VCaP (cell line): Measurements from ENCODE around the gene CNPY2.
A peak's percentile ranks its signal among the peaks of the same experiment; 100 is the strongest.

Experiments used
- H3K27ac ChIP-seq: fragments of 450-650 bp; 2 replicates; pipeline ENCODE4 v1.5.1; 2017
- TF ChIP-seq, protein P1 (sequence below): fragments of 450-650 bp; conservative IDR thresholded peaks from 2 replicates; pipeline ENCODE4 v1.5.1; 2017; ENCODE audit warnings: mild to moderate bottlenecking, moderate library complexity

CNPY2 gene

DNA sequence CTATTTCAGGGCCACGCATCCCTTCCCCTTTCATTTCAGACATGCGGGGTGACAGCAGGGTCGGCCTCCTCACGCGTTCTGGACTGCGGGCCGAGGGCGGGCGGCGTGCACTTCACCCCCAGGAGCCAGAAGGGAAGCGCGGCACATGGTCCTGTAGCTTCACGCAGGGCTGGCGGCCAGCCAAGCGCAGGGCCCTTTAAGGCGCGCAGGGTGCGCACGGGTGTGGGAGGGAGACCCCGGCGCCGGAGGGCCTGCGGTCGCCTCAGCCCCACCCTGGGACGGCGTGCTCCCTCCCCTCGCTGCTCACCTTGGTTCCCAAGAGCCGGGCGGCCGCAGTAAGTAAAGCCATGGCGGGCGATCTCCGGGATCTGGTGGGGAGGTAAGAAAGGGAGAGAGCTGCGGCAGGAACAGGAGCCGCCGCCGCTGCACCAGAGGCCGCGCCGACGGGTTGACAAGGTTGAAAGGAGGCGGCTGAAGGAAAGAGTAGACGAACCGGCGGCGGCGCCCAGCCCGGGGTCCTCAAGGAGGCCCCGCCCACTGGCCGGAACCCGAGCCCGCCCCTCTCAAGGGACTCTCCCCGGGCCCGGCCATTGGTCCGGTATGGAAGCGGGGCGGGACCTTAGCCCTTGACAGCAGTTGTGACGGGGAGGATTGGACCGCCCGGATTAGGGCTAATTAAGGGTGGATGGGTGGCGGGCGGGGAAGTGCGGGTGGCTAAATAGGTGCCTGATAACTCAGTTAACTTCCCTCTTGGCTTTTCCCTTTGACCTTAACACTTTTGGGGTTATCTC is 15.7 kb downstream of the CNPY2 start, which contains the start of gene CS:
Gene CS (minus strand): TSS at position 478 of the 791 bp plus-strand sequence. CDS start 129 bp downstream, at position 349.
- H3K27ac ChIP-seq = peak within 1 kb of the TSS; percentile 97
- TF ChIP-seq, protein P1, sequence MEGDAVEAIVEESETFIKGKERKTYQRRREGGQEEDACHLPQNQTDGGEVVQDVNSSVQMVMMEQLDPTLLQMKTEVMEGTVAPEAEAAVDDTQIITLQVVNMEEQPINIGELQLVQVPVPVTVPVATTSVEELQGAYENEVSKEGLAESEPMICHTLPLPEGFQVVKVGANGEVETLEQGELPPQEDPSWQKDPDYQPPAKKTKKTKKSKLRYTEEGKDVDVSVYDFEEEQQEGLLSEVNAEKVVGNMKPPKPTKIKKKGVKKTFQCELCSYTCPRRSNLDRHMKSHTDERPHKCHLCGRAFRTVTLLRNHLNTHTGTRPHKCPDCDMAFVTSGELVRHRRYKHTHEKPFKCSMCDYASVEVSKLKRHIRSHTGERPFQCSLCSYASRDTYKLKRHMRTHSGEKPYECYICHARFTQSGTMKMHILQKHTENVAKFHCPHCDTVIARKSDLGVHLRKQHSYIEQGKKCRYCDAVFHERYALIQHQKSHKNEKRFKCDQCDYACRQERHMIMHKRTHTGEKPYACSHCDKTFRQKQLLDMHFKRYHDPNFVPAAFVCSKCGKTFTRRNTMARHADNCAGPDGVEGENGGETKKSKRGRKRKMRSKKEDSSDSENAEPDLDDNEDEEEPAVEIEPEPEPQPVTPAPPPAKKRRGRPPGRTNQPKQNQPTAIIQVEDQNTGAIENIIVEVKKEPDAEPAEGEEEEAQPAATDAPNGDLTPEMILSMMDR = no peak

DNA sequence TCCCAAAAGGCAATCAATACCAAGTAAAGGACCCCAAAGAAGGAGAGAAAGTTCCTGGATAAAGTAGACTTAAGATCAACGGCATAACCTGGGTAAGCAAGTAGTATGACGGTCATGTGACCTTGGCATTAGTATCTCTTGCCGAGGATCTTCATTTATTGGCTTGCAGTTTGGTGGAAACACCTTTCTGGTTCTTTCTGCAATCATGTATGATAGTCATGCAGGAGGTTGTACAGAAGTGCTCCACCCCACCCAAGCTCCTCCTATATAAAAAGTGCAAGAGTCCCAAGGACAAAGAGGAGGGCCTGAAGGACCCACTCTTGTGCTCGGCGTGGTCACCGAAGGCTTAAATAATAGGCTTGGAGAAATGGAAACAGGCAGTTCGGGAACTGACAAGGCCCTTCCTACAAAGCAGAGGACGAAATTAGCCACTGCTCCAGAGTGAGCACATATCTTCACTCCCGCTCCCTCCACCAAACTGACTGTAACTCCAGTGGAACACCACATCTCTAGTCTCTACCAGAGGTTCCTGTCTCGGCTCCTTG is 16.4 kb downstream of the CNPY2 start:
- H3K27ac ChIP-seq = peak overlapping the region; percentile 97
- TF ChIP-seq, protein P1 = no peak

DNA sequence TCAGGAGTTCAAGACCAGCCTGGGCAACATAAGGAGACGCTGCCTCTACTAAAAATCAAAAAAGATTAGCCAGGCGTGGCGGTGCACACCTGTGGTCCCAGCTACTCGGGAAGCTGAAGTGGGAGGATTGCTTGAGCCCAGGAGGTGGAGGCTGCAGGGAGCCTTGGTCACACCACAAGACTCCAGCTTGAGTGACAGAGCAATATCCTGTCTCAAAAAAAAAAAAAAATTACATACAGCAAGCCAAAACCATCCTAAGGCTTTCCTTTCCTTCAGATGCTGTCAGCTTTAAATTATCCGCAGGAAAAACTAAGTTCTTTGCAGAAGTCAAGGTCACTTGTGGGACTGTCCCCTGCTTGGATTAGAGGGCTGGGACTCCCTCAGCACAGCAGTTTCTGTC is 17.0 kb downstream of the CNPY2 start:
- peak overlapping the region; percentile 97 for H3K27ac ChIP-seq
- TF ChIP-seq, protein P1 = no peak

DNA sequence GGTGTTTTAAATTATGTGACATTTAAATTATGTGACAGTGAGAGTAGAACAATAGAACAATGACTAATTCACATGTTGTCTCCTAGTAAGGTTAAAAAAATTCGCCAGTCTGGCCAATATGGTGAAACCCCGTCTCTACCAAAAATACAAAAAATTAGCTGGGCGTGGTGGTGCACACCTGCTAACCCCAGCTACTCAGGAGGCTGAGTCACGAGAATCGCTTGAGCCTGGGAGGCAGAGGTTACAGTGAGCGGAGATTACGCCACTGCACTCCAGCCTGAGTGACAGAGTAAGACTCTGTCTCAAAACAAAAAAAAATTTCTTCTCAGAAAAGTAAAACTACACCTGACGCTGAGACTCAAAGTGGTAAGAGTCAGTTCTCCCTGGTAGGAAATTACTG is 18.4 kb downstream of the CNPY2 start:
- peak overlapping the region; percentile 97 for H3K27ac ChIP-seq
- TF ChIP-seq, protein P1 = no peak

DNA sequence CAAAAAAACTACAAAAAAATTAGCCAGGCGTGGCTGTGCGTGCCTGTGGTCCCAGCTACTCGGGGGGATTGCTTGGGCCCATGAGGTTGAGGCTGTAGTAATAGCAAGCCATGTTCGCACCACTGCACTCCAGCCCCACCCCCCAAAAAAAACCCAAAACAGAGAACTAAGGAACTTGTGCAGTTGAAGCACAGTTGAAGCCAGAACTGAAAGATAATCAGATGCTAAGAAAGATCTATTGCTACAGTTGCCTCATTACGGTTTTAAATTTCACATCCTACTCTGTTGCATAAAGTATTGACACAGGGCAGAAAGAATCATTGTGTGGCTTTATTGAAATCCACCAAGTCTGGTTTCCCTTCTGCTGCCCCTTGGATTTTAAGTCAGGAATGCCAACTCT is 19.5 kb downstream of the CNPY2 start:
- H3K27ac ChIP-seq = no peak overlapping the region

DNA sequence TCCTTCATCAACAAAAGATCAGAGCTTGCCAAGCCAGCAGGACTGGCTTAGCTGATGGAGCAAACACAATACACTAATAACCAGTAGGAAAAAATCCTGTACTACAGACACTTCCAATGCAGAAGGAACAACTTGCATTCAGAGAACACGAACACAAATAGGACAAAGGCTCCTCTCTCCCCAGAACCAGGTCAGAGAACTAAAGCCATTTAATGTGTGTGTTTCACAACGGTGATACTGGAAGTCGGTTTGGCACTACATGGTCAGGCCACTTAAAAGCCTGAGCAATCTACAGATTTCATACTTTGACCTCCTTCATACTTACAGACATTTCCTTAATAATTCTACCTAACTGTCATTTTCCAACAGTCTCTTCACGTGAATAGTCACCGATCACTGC is 22.0 kb downstream of the CNPY2 start:
- H3K27ac ChIP-seq = peak overlapping the region; percentile 35; the same call in 1 of the 2 replicates
- TF ChIP-seq, protein P1 = no peak

More for the DNA sequence above, 19.5 kb downstream of the CNPY2 start:
- TF ChIP-seq, protein P1 = no peak

DNA sequence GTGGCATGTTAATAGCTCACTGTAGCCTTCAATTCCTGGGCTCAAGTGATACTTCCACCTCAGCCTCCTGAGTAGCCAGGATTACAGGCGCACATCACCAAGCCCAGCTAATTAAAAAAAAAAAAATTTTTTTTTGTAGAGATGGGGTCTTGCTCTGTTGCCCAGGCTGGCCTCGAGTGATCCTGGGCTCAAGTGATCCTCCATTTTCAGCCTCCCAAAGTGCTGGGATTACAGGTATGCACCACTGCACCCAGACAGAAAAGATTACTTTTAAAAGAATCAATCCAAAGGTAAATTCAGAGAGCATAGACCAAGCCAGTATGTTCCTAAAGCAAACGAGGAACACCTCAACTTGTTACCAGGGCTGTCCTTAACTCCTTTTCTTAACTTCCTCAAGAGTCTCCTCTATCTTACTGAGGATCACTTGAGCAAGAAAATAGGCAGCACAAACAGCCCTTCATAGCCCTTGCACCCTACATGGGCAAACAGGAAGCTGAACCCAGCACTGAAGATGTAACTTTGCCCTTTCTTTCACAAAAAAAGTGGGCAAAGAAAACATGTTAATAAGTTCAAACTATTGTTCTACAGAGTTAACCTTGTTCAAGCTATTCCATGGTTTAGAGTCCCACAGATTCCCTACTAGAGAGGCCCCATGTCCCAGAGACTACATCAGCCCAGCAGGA is 26.9 kb downstream of the CNPY2 start:
- no peak overlapping the region for H3K27ac ChIP-seq
- TF ChIP-seq, protein P1 = no peak
